Right atrium auricular region (tissue), 2 donors: ENCODE data around the gene ZNF239. TPM values are rescaled to one million over a fixed set of nuclear protein-coding genes. Genes with fewer than 3 reads are reported as not detected.
"Not testable (repeated sequence)": the region's sequence is repeated elsewhere in the genome, so short reads cannot be mapped to it uniquely, and the experiment has no call there.

Experiments
- DNase-seq: peaks from one replicate; pipeline ENCODE4 v3.0.0-alpha.2; 2019; ENCODE audit warnings: low spot score
- H3K27ac ChIP-seq, 2 donors: fragments of 200-600 bp; sonication (generic); 1 replicate in 1 of 2; 2 replicates in 1 of 2; pipeline ENCODE4 v1.5.1; 2016 to 2019
- H3K27me3 ChIP-seq, 2 donors: fragments of 200-600 bp; sonication (generic); one replicate each; pipeline versions ENCODE4 v1.5.1 to v1.6.0; 2017 to 2019
- H3K36me3 ChIP-seq: fragments of 200-600 bp; sonication (generic); one replicate; pipeline ENCODE4 v1.5.1; 2016
- H3K4me1 ChIP-seq, 2 donors: fragments of 200-600 bp; sonication (generic); one replicate each; pipeline versions ENCODE4 v1.5.1 to v1.6.0; 2017 to 2019
- H3K4me3 ChIP-seq, 2 donors: fragments of 200-600 bp; sonication (generic); 1 replicate in 1 of 2; 2 replicates in 1 of 2; pipeline ENCODE4 v1.5.1; 2017 to 2019; ENCODE audit warnings: mild to moderate bottlenecking in 1 of 2, moderate library complexity in 1 of 2
- H3K9me3 ChIP-seq, 2 donors: fragments of 200-600 bp; sonication (generic); one replicate each; pipeline ENCODE4 v1.5.1; 2019
- total RNA-seq, 2 donors: library from RNA; depleted of rRNA; stranded (reverse); fragments of >200 nt; gene quantifications; one replicate each; pipeline ENCODE4 v1.1.0, GENCODE V29; 2016
- TF ChIP-seq, protein P1 (sequence below), 2 donors: fragments of 200-600 bp; sonication (generic); IDR thresholded peaks; one replicate each; pipeline ENCODE4 v1.5.1; 2019; ENCODE audit warnings: antibody characterized with exemption in 2 of 2

ZNF239 gene
- total RNA-seq, 2 donors from 2014 or later: 2.2 to 4.4 TPM

DNA sequence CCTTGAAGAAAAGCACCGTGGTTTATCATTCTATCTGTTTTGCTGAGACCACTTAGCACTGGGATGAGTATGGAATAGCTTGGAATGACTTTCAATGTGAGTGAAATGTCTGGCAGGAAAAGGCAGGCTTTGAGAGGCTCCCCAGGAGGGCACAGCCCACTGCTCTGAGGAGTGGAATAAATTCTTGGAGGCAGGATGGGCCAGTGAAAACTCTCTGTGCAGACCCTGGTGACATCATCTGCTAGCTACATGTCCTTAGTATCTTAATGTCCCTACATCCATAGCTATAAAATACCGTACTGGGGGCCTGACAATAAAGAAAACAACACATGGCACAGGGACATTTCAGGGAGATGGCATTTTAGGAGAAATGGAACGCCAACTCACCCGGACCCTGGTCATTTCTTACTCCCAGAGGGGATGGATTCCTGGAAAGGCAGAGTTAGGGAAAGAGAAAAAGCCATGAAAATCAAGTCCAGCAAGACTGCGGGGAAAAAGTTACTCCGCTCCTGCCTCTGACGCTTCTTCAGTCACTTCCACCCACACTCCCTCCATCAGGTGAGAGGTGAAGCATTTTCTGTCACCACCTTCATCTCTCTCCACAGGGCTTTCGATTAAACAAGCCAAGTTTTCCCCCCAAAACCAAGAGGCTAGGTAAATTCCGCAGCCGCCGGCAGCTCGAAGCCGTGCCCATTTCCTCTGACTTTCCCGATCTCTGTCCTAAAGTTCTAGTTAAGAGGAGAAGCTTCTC lies 991 bp downstream of the ZNF239 start:
- peak overlapping the region; percentile 68 to 80 for H3K27ac ChIP-seq
- peak overlapping the region; percentile 64 to 74 for H3K4me3 ChIP-seq
- no peak for DNase-seq
- no peaks in the 10 kb centered on the region for H3K36me3 ChIP-seq
- no peaks in the 10 kb centered on the region for H3K9me3 ChIP-seq
- H3K4me1 ChIP-seq: peaks cover 0 to 17% of the 10 kb centered on the region in 2 donors
- no peaks in the 10 kb centered on the region for H3K27me3 ChIP-seq
- TF ChIP-seq, protein P1, sequence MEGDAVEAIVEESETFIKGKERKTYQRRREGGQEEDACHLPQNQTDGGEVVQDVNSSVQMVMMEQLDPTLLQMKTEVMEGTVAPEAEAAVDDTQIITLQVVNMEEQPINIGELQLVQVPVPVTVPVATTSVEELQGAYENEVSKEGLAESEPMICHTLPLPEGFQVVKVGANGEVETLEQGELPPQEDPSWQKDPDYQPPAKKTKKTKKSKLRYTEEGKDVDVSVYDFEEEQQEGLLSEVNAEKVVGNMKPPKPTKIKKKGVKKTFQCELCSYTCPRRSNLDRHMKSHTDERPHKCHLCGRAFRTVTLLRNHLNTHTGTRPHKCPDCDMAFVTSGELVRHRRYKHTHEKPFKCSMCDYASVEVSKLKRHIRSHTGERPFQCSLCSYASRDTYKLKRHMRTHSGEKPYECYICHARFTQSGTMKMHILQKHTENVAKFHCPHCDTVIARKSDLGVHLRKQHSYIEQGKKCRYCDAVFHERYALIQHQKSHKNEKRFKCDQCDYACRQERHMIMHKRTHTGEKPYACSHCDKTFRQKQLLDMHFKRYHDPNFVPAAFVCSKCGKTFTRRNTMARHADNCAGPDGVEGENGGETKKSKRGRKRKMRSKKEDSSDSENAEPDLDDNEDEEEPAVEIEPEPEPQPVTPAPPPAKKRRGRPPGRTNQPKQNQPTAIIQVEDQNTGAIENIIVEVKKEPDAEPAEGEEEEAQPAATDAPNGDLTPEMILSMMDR (IDR thresholded peaks at IDR 0.05): no peak

- no peak for DNase-seq
These were observed 3.4 kb downstream of the ZNF239 start for GRCh38 chr10:43570971-43571370.

DNA sequence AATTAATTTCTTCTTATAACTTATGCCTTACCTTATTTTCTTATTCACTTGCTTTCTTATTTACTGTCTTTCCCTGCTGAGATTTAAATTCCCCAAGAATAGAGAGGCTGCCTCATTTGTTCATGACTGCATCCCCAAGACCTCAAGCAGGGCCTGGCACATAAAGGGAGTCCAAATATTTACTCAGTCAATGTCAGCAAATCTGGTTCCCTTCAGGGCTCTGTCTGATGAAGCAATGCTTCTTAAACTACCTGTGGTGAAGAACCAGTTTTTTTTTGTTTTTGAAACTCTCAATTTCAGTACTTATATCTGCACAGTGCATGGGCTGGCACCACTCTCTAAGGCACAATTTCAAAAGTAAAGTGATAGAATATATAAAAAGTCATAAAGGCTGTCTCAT lies 4.7 kb downstream of the ZNF239 start:
- no peaks in the 10 kb centered on the region for H3K27me3 ChIP-seq
- peaks cover 0 to 13% of the 10 kb centered on the region in 2 donors for H3K4me1 ChIP-seq
- no peak for DNase-seq
- no peaks in the 10 kb centered on the region for H3K36me3 ChIP-seq
- no peaks in the 10 kb centered on the region for H3K9me3 ChIP-seq
- TF ChIP-seq, protein P1 (IDR thresholded peaks at IDR 0.05): no peak
- H3K27ac ChIP-seq: no peak overlapping the region
- no peak overlapping the region for H3K4me3 ChIP-seq

More at GRCh38 chr10:43570971-43571370, 3.4 kb downstream of the ZNF239 start:
- TF ChIP-seq, protein P1 (IDR thresholded peaks at IDR 0.05): no peak
- no peaks in the 10 kb centered on the region for H3K36me3 ChIP-seq
- no peak overlapping the region for H3K4me3 ChIP-seq
- no peak overlapping the region for H3K27ac ChIP-seq
- peaks cover 0 to 17% of the 10 kb centered on the region in 2 donors for H3K4me1 ChIP-seq
- H3K9me3 ChIP-seq: no peaks in the 10 kb centered on the region
- no peaks in the 10 kb centered on the region for H3K27me3 ChIP-seq

DNA sequence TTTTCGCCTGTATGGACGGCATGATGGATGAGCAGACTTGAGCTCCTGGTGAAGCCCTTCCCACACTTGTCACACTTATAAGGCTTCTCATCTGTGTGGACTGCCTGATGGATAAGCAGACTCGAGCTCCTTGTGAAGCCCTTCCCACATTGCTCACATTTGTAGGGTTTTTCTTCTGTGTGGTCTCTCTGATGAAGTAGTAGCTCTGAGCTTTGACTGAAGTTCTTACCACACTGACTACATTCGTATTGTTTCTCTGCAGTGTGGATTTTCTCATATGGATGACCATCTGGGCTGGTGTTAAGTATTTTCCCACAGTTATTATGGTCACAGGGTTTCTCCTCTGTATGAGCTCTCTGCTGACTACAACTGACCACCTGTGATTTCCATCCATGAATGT lies 17.2 kb downstream of the ZNF239 start:
- DNase-seq: no peak
- peaks cover 14% of the 10 kb centered on the region for H3K36me3 ChIP-seq
- no peaks in the 10 kb centered on the region for H3K9me3 ChIP-seq
- no peaks in the 10 kb centered on the region for H3K27me3 ChIP-seq
- H3K4me1 ChIP-seq: no peaks in the 10 kb centered on the region
- H3K27ac ChIP-seq: no peak overlapping the region
- no peak overlapping the region for H3K4me3 ChIP-seq
- TF ChIP-seq, protein P1 (IDR thresholded peaks at IDR 0.05): no peak

- not testable (repeated sequence) for DNase-seq, H3K9me3 ChIP-seq, H3K27me3 ChIP-seq, H3K4me1 ChIP-seq, H3K36me3 ChIP-seq, H3K27ac ChIP-seq, H3K4me3 ChIP-seq
These were observed 30.7 kb downstream of the ZNF239 start for GRCh38 chr10:43543746-43544145.

DNA sequence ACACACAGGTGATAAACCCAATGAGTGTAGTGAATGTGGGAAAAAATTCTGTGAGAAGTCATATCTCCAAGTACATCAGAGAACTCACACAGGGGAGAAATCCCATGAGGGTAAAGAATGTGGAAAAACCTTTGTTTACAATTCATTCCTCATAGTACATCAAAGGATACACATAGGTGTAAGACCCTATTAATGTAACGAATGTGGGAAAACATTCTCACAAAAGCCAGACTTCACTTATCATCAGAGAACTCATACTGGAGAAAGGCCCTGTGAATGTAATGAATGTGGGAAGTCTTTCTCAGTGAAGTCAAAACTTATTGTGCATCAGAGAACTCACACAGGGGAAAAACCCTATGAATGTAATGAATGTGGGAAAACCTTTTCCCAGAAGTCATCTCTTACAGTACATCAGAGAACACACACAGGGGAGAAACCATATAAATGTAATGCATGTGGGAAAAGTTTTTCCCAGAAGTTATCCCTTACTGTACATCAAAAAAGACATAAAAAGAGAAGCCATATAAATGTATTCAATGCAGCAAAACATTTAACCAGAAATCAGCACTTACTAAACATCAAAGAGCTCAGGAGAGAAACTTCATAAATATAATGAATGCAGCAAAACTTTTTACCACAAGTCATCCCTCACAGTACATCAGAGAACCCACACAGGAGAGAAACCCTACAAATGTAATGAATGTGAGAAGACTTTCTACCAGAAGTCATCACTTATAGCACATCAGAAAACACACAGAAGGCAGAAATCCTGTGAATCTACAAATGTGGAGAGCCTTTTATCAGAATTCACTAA lies 49.8 kb downstream of the ZNF239 start:
- no peak for DNase-seq
- H3K9me3 ChIP-seq: peaks cover 13 to 84% of the 10 kb centered on the region in 2 donors
- TF ChIP-seq, protein P1 (IDR thresholded peaks at IDR 0.05): no peak

More for the DNA sequence above, 49.8 kb downstream of the ZNF239 start:
- no peak overlapping the region for H3K27ac ChIP-seq
- H3K36me3 ChIP-seq: no peaks in the 10 kb centered on the region
- no peaks in the 10 kb centered on the region for H3K27me3 ChIP-seq
- H3K4me1 ChIP-seq: no peaks in the 10 kb centered on the region
- H3K4me3 ChIP-seq: no peak overlapping the region
